Lower lobe of right lung (tissue), 2 donors: Measurements from ENCODE around the gene PPT1. TPM values are rescaled to one million over a fixed set of nuclear protein-coding genes. Genes with fewer than 3 reads are reported as not detected.
A peak's percentile ranks its signal among the peaks of the same experiment; 100 is the strongest.

Experiments used
- ATAC-seq, 2 donors: fragments of 200-7000 bp; cut with Tn5 transposase; one replicate each; pipeline ENCODE4 v1.9.1; 2020 to 2022; ENCODE audit warnings: mild to moderate bottlenecking in 2 of 2, moderate library complexity in 2 of 2
- DNase-seq: peaks from one replicate; pipeline ENCODE4 v3.0.0-alpha.2; 2020
- H3K27ac ChIP-seq: fragments of 200-600 bp; one replicate; pipeline ENCODE4 v1.8.0; 2022
- H3K27me3 ChIP-seq: fragments of 200-600 bp; one replicate; pipeline ENCODE4 v1.8.0; 2022; ENCODE audit warnings: low read depth
- H3K36me3 ChIP-seq: fragments of 200-600 bp; one replicate; pipeline ENCODE4 v1.8.0; 2022; ENCODE audit warnings: mild to moderate bottlenecking
- H3K4me1 ChIP-seq: fragments of 200-600 bp; one replicate; pipeline ENCODE4 v1.8.0; 2022
- H3K4me3 ChIP-seq: fragments of 200-600 bp; one replicate; pipeline ENCODE4 v1.8.0; 2022; ENCODE audit warnings: mild to moderate bottlenecking
- H3K9me3 ChIP-seq: fragments of 200-600 bp; one replicate; pipeline ENCODE4 v1.8.0; 2022
- intact Hi-C: fragments of 100-400 bp; cut with DNase I; formaldehyde crosslinking; loops from one replicate; pipeline ENCODE4 v1.11.0; 2022
- total RNA-seq: library from RNA; stranded (reverse); fragmentation: NEBNext Ultra II Directional; extraction: Animal tissue kit (Norgen Biotek cat#: 25700); gene quantifications from one replicate; pipeline ENCODE4 v1.2.1, GENCODE V29; 2021
- TF ChIP-seq, protein P1 (sequence below): fragments of 200-600 bp; IDR thresholded peaks from one replicate; pipeline ENCODE4 v1.8.0; 2022; ENCODE audit warnings: antibody characterized with exemption, mild to moderate bottlenecking
- donor health status: DM: no; HTN: yes; CAD: no; lungs with severe emphysema.

Gene PPT1
- total RNA-seq, 1 donor from 2014 or later: 195 TPM

DNA sequence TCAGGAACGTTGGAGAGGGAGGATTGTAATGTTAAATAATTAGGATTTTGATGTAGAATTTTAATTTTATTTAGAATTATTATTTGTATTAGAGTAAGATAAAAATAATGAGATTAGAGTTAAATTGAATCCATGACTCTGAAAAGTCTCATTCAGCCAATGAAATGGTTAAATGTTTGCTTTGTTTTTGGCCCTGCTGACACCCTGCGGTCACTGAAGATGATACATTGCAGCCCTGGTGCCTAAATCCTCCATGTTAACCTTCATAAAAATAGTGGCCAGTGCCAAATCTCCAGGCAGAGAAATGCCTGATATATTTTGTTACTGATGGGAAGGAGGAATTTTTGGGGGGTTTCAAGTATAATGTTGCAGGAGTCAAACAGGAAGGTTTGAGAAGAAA is 36.8 kb upstream of the PPT1 start:
- Histone ChIP-seq H3K9me3 (no peaks in the 10 kb centered on the region), H3K27ac (no peak overlapping the region), H3K4me1 (no peaks in the 10 kb centered on the region), H3K36me3 (no peaks in the 10 kb centered on the region), H3K4me3 (no peak overlapping the region), H3K27me3 (peaks cover 20% of the 10 kb centered on the region)
- intact Hi-C loops: no loop called here
- ATAC-seq (no peak), DNase-seq (no peak)
- TF ChIP-seq, protein P1, sequence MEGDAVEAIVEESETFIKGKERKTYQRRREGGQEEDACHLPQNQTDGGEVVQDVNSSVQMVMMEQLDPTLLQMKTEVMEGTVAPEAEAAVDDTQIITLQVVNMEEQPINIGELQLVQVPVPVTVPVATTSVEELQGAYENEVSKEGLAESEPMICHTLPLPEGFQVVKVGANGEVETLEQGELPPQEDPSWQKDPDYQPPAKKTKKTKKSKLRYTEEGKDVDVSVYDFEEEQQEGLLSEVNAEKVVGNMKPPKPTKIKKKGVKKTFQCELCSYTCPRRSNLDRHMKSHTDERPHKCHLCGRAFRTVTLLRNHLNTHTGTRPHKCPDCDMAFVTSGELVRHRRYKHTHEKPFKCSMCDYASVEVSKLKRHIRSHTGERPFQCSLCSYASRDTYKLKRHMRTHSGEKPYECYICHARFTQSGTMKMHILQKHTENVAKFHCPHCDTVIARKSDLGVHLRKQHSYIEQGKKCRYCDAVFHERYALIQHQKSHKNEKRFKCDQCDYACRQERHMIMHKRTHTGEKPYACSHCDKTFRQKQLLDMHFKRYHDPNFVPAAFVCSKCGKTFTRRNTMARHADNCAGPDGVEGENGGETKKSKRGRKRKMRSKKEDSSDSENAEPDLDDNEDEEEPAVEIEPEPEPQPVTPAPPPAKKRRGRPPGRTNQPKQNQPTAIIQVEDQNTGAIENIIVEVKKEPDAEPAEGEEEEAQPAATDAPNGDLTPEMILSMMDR: no peak

DNA sequence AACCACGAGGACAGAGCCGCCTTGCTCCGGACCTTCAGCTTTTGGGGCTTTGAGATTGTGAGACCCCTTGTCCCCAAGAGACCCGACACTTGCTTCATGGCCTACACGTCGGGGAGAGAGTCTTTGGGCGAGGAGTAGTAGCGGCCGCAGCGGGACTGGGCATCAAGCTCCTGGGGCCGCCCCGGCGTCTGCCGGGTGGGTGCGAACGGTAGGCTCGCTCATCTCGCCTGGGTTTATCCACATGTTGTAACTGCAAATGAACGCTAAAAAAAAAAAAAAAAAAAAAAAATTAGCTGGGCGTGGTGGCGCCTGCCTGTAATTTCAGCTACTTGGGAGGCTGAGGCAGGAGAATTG is 36.2 kb upstream of the PPT1 start:
- Histone ChIP-seq H3K4me3 (no peak overlapping the region), H3K27me3 (peaks cover 20% of the 10 kb centered on the region), H3K27ac (no peak overlapping the region), H3K36me3 (no peaks in the 10 kb centered on the region), H3K9me3 (no peaks in the 10 kb centered on the region), H3K4me1 (no peaks in the 10 kb centered on the region)
- DNase-seq: no peak
- intact Hi-C loops: no loop called here
- TF ChIP-seq, protein P1: no peak
- ATAC-seq: no peak

DNA sequence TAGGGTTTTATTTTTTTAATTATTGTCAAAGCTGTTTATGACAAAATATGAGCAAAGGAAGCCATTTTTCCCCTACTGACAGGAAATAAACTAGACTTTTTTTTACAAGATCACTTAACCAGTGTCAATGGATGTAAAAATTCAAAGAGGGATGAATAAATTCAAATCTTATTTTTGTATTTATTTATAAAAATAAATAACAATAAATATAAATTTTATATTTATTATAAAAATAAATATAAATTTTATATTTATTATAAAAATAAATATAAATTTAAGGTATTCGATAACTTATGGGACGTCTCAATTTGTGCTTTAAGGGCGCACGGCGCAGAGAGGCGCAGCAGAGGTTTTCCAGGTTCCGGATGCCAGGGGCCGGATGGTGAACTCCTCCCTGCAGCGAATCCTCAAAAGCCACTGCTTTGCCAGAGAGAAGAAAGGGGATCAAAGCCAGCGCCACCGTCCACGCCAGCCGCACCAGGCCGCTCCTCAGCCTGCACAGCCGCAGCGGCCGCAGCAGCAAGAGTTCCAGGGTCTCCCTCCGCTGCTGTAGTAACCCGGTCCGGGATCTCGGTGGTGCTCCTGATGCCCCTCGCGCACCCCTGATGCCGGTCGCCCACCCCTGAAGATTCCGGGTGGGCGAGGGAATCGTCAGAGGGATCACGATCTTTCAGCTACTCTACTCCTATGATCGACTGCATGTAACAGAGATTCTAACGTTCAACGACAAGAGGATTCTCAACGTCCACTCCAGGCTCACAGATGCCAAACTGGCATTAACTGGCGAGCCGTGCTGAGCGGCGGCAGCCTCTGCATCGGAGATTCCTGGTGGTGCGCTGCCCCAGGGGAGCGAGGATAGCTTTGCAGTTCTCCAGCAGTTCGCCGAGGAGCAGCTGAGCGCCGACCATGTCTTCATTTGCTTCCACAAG is 35.6 kb upstream of the PPT1 start:
- Histone ChIP-seq H3K27me3 (peaks cover 20% of the 10 kb centered on the region), H3K4me3 (peak overlapping the region; percentile 23), H3K36me3 (no peaks in the 10 kb centered on the region), H3K27ac (no peak overlapping the region), H3K4me1 (no peaks in the 10 kb centered on the region), H3K9me3 (no peaks in the 10 kb centered on the region)
- ATAC-seq (no peak), DNase-seq (no peak)
- TF ChIP-seq, protein P1: no peak
- intact Hi-C loops: no loop called here

DNA sequence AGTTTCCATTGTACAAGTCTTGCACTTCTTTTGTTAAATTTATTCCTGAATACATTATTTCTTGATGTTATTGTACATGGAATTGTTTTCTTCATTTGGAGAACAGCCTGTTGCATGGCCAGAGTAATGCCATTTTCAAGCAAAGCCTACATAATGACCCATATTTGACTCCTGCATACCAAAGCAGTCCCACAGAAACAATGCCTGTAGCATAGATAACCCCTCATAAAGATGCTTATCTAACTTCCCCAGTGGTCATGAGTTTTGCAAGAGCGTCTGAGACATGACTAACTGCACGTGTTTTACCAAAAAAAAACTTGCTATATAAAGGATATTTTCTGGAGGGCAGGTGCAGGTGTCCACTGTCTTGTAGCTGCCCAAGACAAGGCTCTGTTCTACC is 33.8 kb upstream of the PPT1 start:
- TF ChIP-seq, protein P1: no peak
- Histone ChIP-seq H3K4me1 (no peaks in the 10 kb centered on the region), H3K27ac (no peak overlapping the region), H3K9me3 (no peaks in the 10 kb centered on the region), H3K27me3 (peaks cover 27% of the 10 kb centered on the region), H3K4me3 (no peak overlapping the region), H3K36me3 (no peaks in the 10 kb centered on the region)
- no peak for DNase-seq
- no peak for ATAC-seq
- intact Hi-C loops: no loop called here

DNA sequence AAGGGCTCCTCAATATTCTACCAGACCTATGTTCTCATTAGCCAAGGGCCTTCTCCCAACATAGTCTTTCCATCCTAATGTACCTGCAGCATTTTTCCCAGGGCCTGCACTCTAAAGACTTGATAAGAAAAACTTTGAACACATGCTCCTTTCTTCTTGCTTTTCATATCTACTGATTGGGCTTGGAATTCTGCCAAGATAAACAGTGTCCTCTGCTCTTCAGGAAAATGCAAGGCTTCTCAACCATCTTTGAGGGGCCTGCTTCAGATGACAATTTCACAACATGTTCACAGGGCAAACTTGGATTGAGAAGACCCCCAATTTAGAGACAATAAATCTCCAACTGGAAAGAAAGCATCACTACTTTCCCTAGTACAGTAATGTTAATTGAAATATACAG is 25.8 kb upstream of the PPT1 start:
- no peaks in the 10 kb centered on the region for H3K36me3 ChIP-seq
- TF ChIP-seq, protein P1: no peak
- H3K4me1 ChIP-seq: no peaks in the 10 kb centered on the region
- DNase-seq: no peak
- ATAC-seq: no peak
- H3K9me3 ChIP-seq: no peaks in the 10 kb centered on the region
- H3K27ac ChIP-seq: no peak overlapping the region
- intact Hi-C loops: no loop called here
- no peak overlapping the region for H3K4me3 ChIP-seq
- peaks cover 7% of the 10 kb centered on the region for H3K27me3 ChIP-seq
